GM19324 (cell line): ENCODE results near the gene FABP2.

Source experiments
- ATAC-seq: cut with Tn5 transposase; IDR thresholded peaks from one replicate; pipeline ENCODE4 v1.9.1; 2021; ENCODE audit warnings: mild to moderate bottlenecking, moderate library complexity; ENCODE audit not compliant: unreplicated experiment, low FRiP score

The FABP2 gene

DNA sequence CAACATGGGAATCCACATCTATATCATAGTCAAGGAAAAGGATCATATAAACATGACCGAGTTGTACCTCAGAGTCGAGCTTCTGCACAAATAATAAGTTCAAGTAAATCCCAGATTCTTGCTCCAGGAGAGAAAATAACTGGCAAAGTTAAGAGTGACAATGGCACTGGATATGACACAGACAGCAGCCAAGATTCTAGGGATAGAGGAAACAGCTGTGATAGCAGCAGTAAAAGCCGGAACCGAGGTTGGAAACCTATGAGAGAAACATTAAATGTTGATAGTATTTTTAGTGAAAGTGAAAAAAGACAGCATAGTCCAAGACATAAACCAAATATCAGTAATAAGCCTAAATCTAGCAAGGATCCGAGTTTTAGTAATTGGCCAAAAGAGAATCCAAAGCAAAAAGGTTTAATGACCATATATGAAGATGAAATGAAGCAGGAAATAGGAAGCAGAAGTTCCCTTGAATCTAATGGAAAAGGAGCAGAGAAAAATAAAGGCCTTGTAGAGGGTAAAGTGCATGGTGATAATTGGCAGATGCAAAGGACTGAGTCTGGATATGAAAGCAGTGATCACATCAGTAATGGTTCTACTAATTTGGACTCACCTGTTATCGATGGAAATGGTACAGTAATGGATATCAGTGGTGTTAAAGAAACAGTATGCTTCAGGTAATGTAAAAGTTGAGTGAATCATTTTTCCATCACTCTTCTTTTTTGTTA lies 50.4 kb downstream of the FABP2 start:
- ATAC-seq = no peak

DNA sequence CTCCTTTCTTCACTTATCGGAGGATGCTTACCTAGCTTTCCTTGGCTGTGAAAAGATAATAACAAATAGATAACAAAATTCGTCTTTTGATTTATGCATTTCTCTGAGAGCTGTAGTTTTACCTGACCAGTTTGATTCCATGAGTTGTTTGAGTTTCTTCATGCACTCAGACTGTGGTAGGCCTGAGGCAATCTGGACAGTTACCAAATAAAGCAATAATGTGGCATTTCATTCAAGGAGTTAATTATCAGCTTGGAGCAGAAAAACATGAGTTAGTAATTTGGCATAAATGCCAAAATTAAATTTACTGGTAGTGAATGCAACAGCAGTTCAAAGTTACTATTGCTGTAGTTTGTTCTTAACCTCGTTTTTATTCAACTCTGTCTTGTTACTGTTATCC lies 53.5 kb downstream of the FABP2 start:
- ATAC-seq = no peak
